H1 (cell line): ENCODE results near the gene SNX33. TPM values are rescaled to one million over a fixed set of nuclear protein-coding genes. Genes with fewer than 3 reads are reported as not detected.
A peak's percentile ranks its signal among the peaks of the same experiment; 100 is the strongest.

Experiments used
- CTCF ChIA-PET: fragments of 300-600 bp; sonication (Branson Sonifier 250); formaldehyde crosslinking; loops from one replicate; lab custom pipeline; 2021; ENCODE audit not compliant: partially characterized antibody; lab: Charles Lee
- POLR2A ChIA-PET: fragments of 300-600 bp; sonication (Branson Sonifier 250); formaldehyde crosslinking; loops from one replicate; lab custom pipeline; 2021; ENCODE audit warnings: inconsistent platforms; ENCODE audit not compliant: partially characterized antibody; lab: Charles Lee
- DNase-seq, 2 experiments: peaks; one replicate each; pipeline versions ENCODE4 v3.0.0 to v3.0.0-alpha.2; 2010 to 2022; ENCODE audit warnings: low spot score in 2 of 2, low read depth in 1 of 2, mixed read lengths in 1 of 2
- FAIRE-seq: peaks from 2 replicates; lab custom pipeline; 2011; peaks lifted over from hg19 to GRCh38; lab: Jason Lieb, UNC
- H2AFZ ChIP-seq: 2 replicates; pipeline ENCODE4 v1.8.1; 2012; ENCODE audit warnings: low read length, inconsistent platforms
- H2AK5ac ChIP-seq: 2 replicates; pipeline ENCODE4 v1.6.1; 2013; ENCODE audit warnings: low read depth, low read length
- H2BK120ac ChIP-seq: replicated peaks from 2 replicates; pipeline ENCODE3; 2013; ENCODE audit warnings: low read depth, low read length, inconsistent platforms
- H2BK12ac ChIP-seq: 2 replicates; pipeline ENCODE4 v1.6.1; 2013; ENCODE audit warnings: low read depth, low read length
- H2BK15ac ChIP-seq: 2 replicates; pipeline ENCODE4 v1.6.1; 2013; ENCODE audit warnings: low read length
- H2BK20ac ChIP-seq: 2 replicates; pipeline ENCODE4 v1.6.1; 2013; ENCODE audit warnings: low read length
- H2BK5ac ChIP-seq: 2 replicates; pipeline ENCODE4 v1.6.1; 2013; ENCODE audit warnings: low read depth, low read length
- H3K14ac ChIP-seq: 2 replicates; pipeline ENCODE4 v1.6.1; 2013; ENCODE audit warnings: inconsistent platforms; ENCODE audit not compliant: insufficient read length
- H3K18ac ChIP-seq: 2 replicates; pipeline ENCODE4 v1.6.1; 2013; ENCODE audit warnings: low read length; ENCODE audit errors: extremely low read depth
- H3K23ac ChIP-seq: 2 replicates; pipeline ENCODE4 v1.6.1; 2013; ENCODE audit warnings: inconsistent platforms; ENCODE audit not compliant: insufficient read length
- H3K23me2 ChIP-seq: 2 replicates; pipeline ENCODE4 v1.6.1; 2013; ENCODE audit warnings: low read depth, low read length
- H3K27ac ChIP-seq: 2 replicates; pipeline ENCODE4 v1.6.1; 2011; ENCODE audit warnings: low read depth, low read length, inconsistent platforms
- H3K27me3 ChIP-seq, 4 experiments: replicated peaks in 1 of 4; 1 replicate in 1 of 4; 2 replicates in 3 of 4; pipeline versions ENCODE4 v1.6.1 to v1.8.1; 2011 to 2013; ENCODE audit warnings: low read length in 3 of 4, mild to moderate bottlenecking in 3 of 4, inconsistent platforms in 2 of 4, mixed read lengths in 2 of 4, moderate library complexity in 1 of 4; ENCODE audit not compliant: control insufficient read depth in 3 of 4, insufficient read depth in 3 of 4; ENCODE audit errors: extremely low read depth in 1 of 4
- H3K36me3 ChIP-seq, 4 experiments: 2 replicates each; pipeline versions ENCODE4 v1.6.1 to v1.8.1; 2011 to 2013; ENCODE audit warnings: mild to moderate bottlenecking in 4 of 4, low read length in 3 of 4, moderate library complexity in 2 of 4, control low read depth in 1 of 4, inconsistent platforms in 1 of 4; ENCODE audit not compliant: insufficient read depth in 4 of 4, control insufficient read depth in 2 of 4
- H3K4ac ChIP-seq: replicated peaks from 2 replicates; pipeline ENCODE3; 2013; ENCODE audit warnings: low read length, low read depth, mixed read lengths, inconsistent platforms; ENCODE audit not compliant: insufficient read length
- H3K4me1 ChIP-seq, 4 experiments: replicated peaks in 1 of 4; 1 replicate in 1 of 4; 2 replicates in 3 of 4; pipeline versions ENCODE4 v1.6.1 to v1.8.1; 2011 to 2013; ENCODE audit warnings: low read length in 3 of 4, inconsistent platforms in 2 of 4, mixed read lengths in 1 of 4; ENCODE audit not compliant: insufficient read depth in 4 of 4, control insufficient read depth in 3 of 4
- H3K4me2 ChIP-seq, 2 experiments: 2 replicates each; pipeline versions ENCODE4 v1.6.1 to v1.8.1; 2011 to 2013; ENCODE audit warnings: low read depth in 2 of 2, low read length in 2 of 2, control low read depth in 1 of 2, inconsistent platforms in 1 of 2, mild to moderate bottlenecking in 1 of 2; ENCODE audit not compliant: insufficient read depth in 1 of 2
- H3K4me3 ChIP-seq, 4 experiments: fragments of 200-600, 300-600 bp in 1 of 4; sonication (generic), shearing (Covaris generic), sonication (Bioruptor Twin) in 1 of 4; 2 replicates each; pipeline versions ENCODE4 v1.5.1 to v1.8.1; 2011 to 2016; ENCODE audit warnings: low read length in 4 of 4, low read depth in 3 of 4, control low read depth in 2 of 4, inconsistent platforms in 2 of 4, mild to moderate bottlenecking in 2 of 4, mixed read lengths in 1 of 4, moderate library complexity in 1 of 4; ENCODE audit not compliant: insufficient read depth in 2 of 4; ENCODE audit errors: extremely low read depth in 1 of 4
- H3K56ac ChIP-seq: replicated peaks from 2 replicates; pipeline ENCODE3; 2013; ENCODE audit warnings: low read depth, mild to moderate bottlenecking, mixed read lengths, low read length, inconsistent platforms; ENCODE audit not compliant: insufficient read length
- H3K79me1 ChIP-seq: 2 replicates; pipeline ENCODE4 v1.6.1; 2013; ENCODE audit warnings: low read depth, low read length, control low read depth
- H3K79me2 ChIP-seq, 2 experiments: 2 replicates each; pipeline versions ENCODE4 v1.6.1 to v1.8.1; 2012 to 2013; ENCODE audit warnings: low read length in 2 of 2, mild to moderate bottlenecking in 2 of 2, inconsistent platforms in 1 of 2; ENCODE audit not compliant: insufficient read depth in 2 of 2, control insufficient read depth in 1 of 2
- H3K9ac ChIP-seq, 4 experiments: replicated peaks in 1 of 4; 1 replicate in 1 of 4; 2 replicates in 3 of 4; pipeline versions ENCODE4 v1.6.1 to v1.8.1; 2011 to 2013; ENCODE audit warnings: low read depth in 3 of 4, low read length in 3 of 4, control low read depth in 2 of 4, mild to moderate bottlenecking in 2 of 4, moderate library complexity in 2 of 4, inconsistent platforms in 1 of 4; ENCODE audit errors: extremely low read depth in 1 of 4
- H3K9me3 ChIP-seq, 2 experiments: 2 replicates each; pipeline versions ENCODE4 v1.6.1 to v1.8.1; 2012 to 2013; ENCODE audit warnings: mild to moderate bottlenecking in 2 of 2, moderate library complexity in 2 of 2, control low read depth in 1 of 2, inconsistent platforms in 1 of 2, low read depth in 1 of 2, low read length in 1 of 2, mixed read lengths in 1 of 2; ENCODE audit not compliant: insufficient read depth in 2 of 2
- H4K20me1 ChIP-seq, 2 experiments: replicated peaks in 1 of 2; 2 replicates each; pipeline versions ENCODE3 to v1.8.1; 2011 to 2013; ENCODE audit warnings: inconsistent platforms in 2 of 2, low read length in 2 of 2, mild to moderate bottlenecking in 1 of 2; ENCODE audit not compliant: insufficient read depth in 2 of 2, control insufficient read depth in 1 of 2
- H4K5ac ChIP-seq: 2 replicates; pipeline ENCODE4 v1.6.1; 2013; ENCODE audit warnings: low read length, low read depth, mixed read lengths, inconsistent platforms; ENCODE audit not compliant: insufficient read length
- H4K8ac ChIP-seq: 2 replicates; pipeline ENCODE4 v1.8.0; 2013; ENCODE audit warnings: mild to moderate bottlenecking, moderate library complexity, low read length, inconsistent platforms; ENCODE audit not compliant: insufficient read depth; ENCODE audit errors: extremely low read depth
- H4K91ac ChIP-seq: replicated peaks from 2 replicates; pipeline ENCODE3; 2013; ENCODE audit warnings: low read length, mixed read lengths, inconsistent platforms; ENCODE audit not compliant: insufficient read length
- ATF3 ChIP-seq: IDR thresholded peaks from 2 replicates; pipeline ENCODE4 v1.6.1; 2011; ENCODE audit warnings: low read depth, mild to moderate bottlenecking, low read length; ENCODE audit not compliant: insufficient read depth
- CBX5 ChIP-seq: fragments of 300-800, 300-1000 bp; sonication (generic); IDR thresholded peaks from 2 replicates; pipeline ENCODE4 v1.7.1; 2016; ENCODE audit warnings: antibody characterized with exemption, low read length, low read depth
- CTCF ChIP-seq, 3 experiments: IDR thresholded peaks; 1 replicate in 2 of 3; 2 replicates in 1 of 3; pipeline versions ENCODE4 v1.5.1 to v1.6.1; 2011; ENCODE audit warnings: low read length in 3 of 3, mild to moderate bottlenecking in 3 of 3, inconsistent platforms in 2 of 3, low read depth in 1 of 3, moderate library complexity in 1 of 3; ENCODE audit not compliant: insufficient read depth in 1 of 3; ENCODE audit errors: control extremely low read depth in 1 of 3
- JUND ChIP-seq: IDR thresholded peaks from 2 replicates; pipeline ENCODE4 v1.6.1; 2011; ENCODE audit warnings: mild to moderate bottlenecking, improper control_type of control experiment, low read length
- KDM1A ChIP-seq: fragments of 200-600, 300-600 bp; sonication (generic); IDR thresholded peaks from 2 replicates; pipeline ENCODE4 v1.7.1; 2016; ENCODE audit warnings: mild to moderate bottlenecking, low read length, borderline replicate concordance
- NANOG ChIP-seq: IDR thresholded peaks from 2 replicates; pipeline ENCODE4 v1.6.1; 2011; ENCODE audit warnings: low read length, low read depth, mild to moderate bottlenecking, inconsistent platforms; ENCODE audit not compliant: insufficient read depth, poor library complexity, severe bottlenecking
- PHF8 ChIP-seq: fragments of 200-600 bp; sonication (generic); conservative IDR thresholded peaks from 2 replicates; pipeline ENCODE4 v1.7.1; 2012; ENCODE audit warnings: low read depth, mild to moderate bottlenecking, inconsistent platforms, low read length, moderate library complexity
- TEAD4 ChIP-seq: IDR thresholded peaks from 2 replicates; pipeline ENCODE4 v1.6.1; 2012; ENCODE audit warnings: low read depth, low read length, inconsistent platforms, mixed read lengths
- WGBS, 2 experiments: shearing (Covaris generic) in 1 of 2; methylation state at CpG; one replicate each; pipeline versions ENCODE4 v1.1.6 to v1.1.7; 2013 to 2015; ENCODE audit warnings: low lambda C conversion rate in 2 of 2, mixed read lengths in 2 of 2, inconsistent platforms in 1 of 2, low coverage in 1 of 2, missing lambda C conversion rate in 1 of 2; ENCODE audit not compliant: insufficient replicate concordance in 2 of 2, insufficient coverage in 1 of 2, insufficient read length in 1 of 2; ENCODE audit errors: extremely low coverage in 1 of 2, missing lambda C conversion rate in 1 of 2; 5-methylcytosine and 5-hydroxymethylcytosine counted together
- polyA plus RNA-seq, 7 experiments: library from polyadenylated mRNA; depleted of rRNA in 3 of 7; stranded (reverse) in 5 of 7; unstranded in 2 of 7; fragments of >200 nt in 5 of 7; fragments of 200-250 nt in 2 of 7; gene quantifications; 1 replicate in 5 of 7; 2 replicates in 1 of 7; 4 replicates in 1 of 7; pipeline versions ENCODE4 v1.2.1 to v1.2.3, GENCODE V29; 2011 to 2013; ENCODE audit warnings: missing spikeins in 2 of 7, mixed read lengths in 2 of 7
- total RNA-seq: library from RNA; stranded (reverse); fragmentation: NEBNext Ultra II Directional; extraction: Animal tissue kit (Norgen Biotek cat#: 25700); gene quantifications from 2 replicates; pipeline ENCODE4 v1.2.1, GENCODE V29; 2021

SNX33 gene
- total and polyA plus RNA-seq, 2 of the 8 experiments (the other 6 are each of a cell fraction or from before 2014, with no cell fraction given) = 14.3 to 22.9 TPM

GRCh38 chr15:75672646-75673425 lies 25.1 kb downstream of the SNX33 start:
- Histone ChIP-seq H2BK12ac (peak overlapping the region; percentile 51; the same call in 1 of the 2 replicates), H3K23me2 (no peaks in the 10 kb centered on the region), H3K14ac (no peak overlapping the region), H3K4me2 (0 out of 4 replicates have a peak overlapping the region, but pooled peaks of 1 of the 2 experiments have one; percentile 21), H3K4ac (no peak overlapping the region), H3K4me3 (no peak overlapping the region), H2BK5ac (no peak overlapping the region), H3K9me3 (no peaks in the 10 kb centered on the region), H4K20me1 (no peaks in the 10 kb centered on the region), H4K91ac (no peak overlapping the region), H3K18ac (no peak overlapping the region), H3K4me1 (peaks cover 7 to 14% (median 9%) of the 10 kb centered on the region in 4 experiments), H2BK120ac (no peak overlapping the region), H3K79me1 (no peaks in the 10 kb centered on the region), H4K8ac (no peak overlapping the region; the same call in 1 of the 2 replicates), H3K27me3 (no peaks in the 10 kb centered on the region), H2AFZ (no peak overlapping the region), H3K27ac (no peak overlapping the region), H2BK20ac (no peak overlapping the region), H3K23ac (no peak overlapping the region), H3K36me3 (no peaks in the 10 kb centered on the region), H3K9ac (no peak overlapping the region), H2BK15ac (no peak overlapping the region), H2AK5ac (no peak overlapping the region), H3K56ac (no peak overlapping the region), H4K5ac (no peak overlapping the region), H3K79me2 (no peaks in the 10 kb centered on the region)
- CTCF ChIA-PET = interaction anchor here (0.9 to 7.4 kb wide), 9 partner anchors 10 to 130 kb away, joined by 3 to 60 read pairs (median 4); partner anchors contain the start of genes IMP3 and SNX33
- FAIRE-seq (peak; percentile 50), DNase-seq (no peak)
- 85% methylated on average over 14 of the region's 14 CpGs; no CpG with 5 or more reads in 1 of the 2 experiments for WGBS, 2 experiments
- POLR2A ChIA-PET = interaction anchor here (1.1 to 2.7 kb wide), 6 partner anchors 9 to 33 kb away, joined by 3 to 10 read pairs (median 6); partner anchors contain the start of genes IMP3 and SNX33
- no peak for TF ChIP-seq PHF8
- no peak for TF ChIP-seq CBX5
- TF ChIP-seq NANOG = no peak
- TF ChIP-seq ATF3 = no peak
- TF ChIP-seq KDM1A = no peak
- TF ChIP-seq TEAD4 = no peak
- no peak for TF ChIP-seq JUND
- TF ChIP-seq CTCF (IDR thresholded peaks at IDR 0.05; ENCODE audit: control extremely low read depth in 1 of 3, insufficient read depth in 1 of 3, low read depth in 1 of 3, low read length in 3 of 3) = no peak
